GM12891 (cell line): ENCODE results near the gene TRMT10A.

ENCODE experiments used
- PAX5 ChIP-seq: IDR thresholded peaks from 2 replicates; pipeline ENCODE4 v1.6.1; 2011; ENCODE audit warnings: low read length, moderate library complexity, mild to moderate bottlenecking; ENCODE audit not compliant: insufficient read depth, severe bottlenecking
- POLR2A ChIP-seq: IDR thresholded peaks from 2 replicates; pipeline ENCODE4 v1.6.1; 2011; ENCODE audit warnings: low read depth, low read length, control low read depth
- POLR2AphosphoS5 ChIP-seq: IDR thresholded peaks from 2 replicates; pipeline ENCODE4 v1.6.1; 2011; ENCODE audit warnings: low read depth, low read length, control low read depth
- SPI1 ChIP-seq: IDR thresholded peaks from 2 replicates; pipeline ENCODE4 v1.6.1; 2011; ENCODE audit warnings: low read depth, low read length, control low read depth
- TAF1 ChIP-seq: IDR thresholded peaks from 2 replicates; pipeline ENCODE4 v1.6.1; 2011; ENCODE audit warnings: low read depth, low read length, control low read depth

- TF ChIP-seq POLR2AphosphoS5, result no peak
- no peak for TF ChIP-seq POLR2A
- no peak for TF ChIP-seq TAF1
- TF ChIP-seq PAX5, result no peak
- TF ChIP-seq SPI1, result no peak
Measured at GRCh38 chr4:99571883-99572282, 8.0 kb upstream of the TRMT10A start.
